H1 (cell line): ENCODE measurements around the gene VSIR. TPM values are rescaled to one million over a fixed set of nuclear protein-coding genes. Genes with fewer than 3 reads are reported as not detected.

Experiments
- CTCF ChIA-PET: fragments of 300-600 bp; sonication (Branson Sonifier 250); formaldehyde crosslinking; loops from one replicate; lab custom pipeline; 2021; ENCODE audit not compliant: partially characterized antibody; lab: Charles Lee
- POLR2A ChIA-PET: fragments of 300-600 bp; sonication (Branson Sonifier 250); formaldehyde crosslinking; loops from one replicate; lab custom pipeline; 2021; ENCODE audit warnings: inconsistent platforms; ENCODE audit not compliant: partially characterized antibody; lab: Charles Lee
- DNase-seq, 2 experiments: peaks; one replicate each; pipeline versions ENCODE4 v3.0.0 to v3.0.0-alpha.2; 2010 to 2022; ENCODE audit warnings: low spot score in 2 of 2, low read depth in 1 of 2, mixed read lengths in 1 of 2
- FAIRE-seq: peaks from 2 replicates; lab custom pipeline; 2011; peaks lifted over from hg19 to GRCh38; lab: Jason Lieb, UNC
- H2AFZ ChIP-seq: 2 replicates; pipeline ENCODE4 v1.8.1; 2012; ENCODE audit warnings: low read length, inconsistent platforms
- H2AK5ac ChIP-seq: 2 replicates; pipeline ENCODE4 v1.6.1; 2013; ENCODE audit warnings: low read depth, low read length
- H2BK120ac ChIP-seq: replicated peaks from 2 replicates; pipeline ENCODE3; 2013; ENCODE audit warnings: low read depth, low read length, inconsistent platforms
- H2BK12ac ChIP-seq: 2 replicates; pipeline ENCODE4 v1.6.1; 2013; ENCODE audit warnings: low read depth, low read length
- H2BK15ac ChIP-seq: 2 replicates; pipeline ENCODE4 v1.6.1; 2013; ENCODE audit warnings: low read length
- H2BK20ac ChIP-seq: 2 replicates; pipeline ENCODE4 v1.6.1; 2013; ENCODE audit warnings: low read length
- H2BK5ac ChIP-seq: 2 replicates; pipeline ENCODE4 v1.6.1; 2013; ENCODE audit warnings: low read depth, low read length
- H3K14ac ChIP-seq: 2 replicates; pipeline ENCODE4 v1.6.1; 2013; ENCODE audit warnings: inconsistent platforms; ENCODE audit not compliant: insufficient read length
- H3K18ac ChIP-seq: 2 replicates; pipeline ENCODE4 v1.6.1; 2013; ENCODE audit warnings: low read length; ENCODE audit errors: extremely low read depth
- H3K23ac ChIP-seq: 2 replicates; pipeline ENCODE4 v1.6.1; 2013; ENCODE audit warnings: inconsistent platforms; ENCODE audit not compliant: insufficient read length
- H3K23me2 ChIP-seq: 2 replicates; pipeline ENCODE4 v1.6.1; 2013; ENCODE audit warnings: low read depth, low read length
- H3K27ac ChIP-seq: 2 replicates; pipeline ENCODE4 v1.6.1; 2011; ENCODE audit warnings: low read depth, low read length, inconsistent platforms
- H3K27me3 ChIP-seq, 4 experiments: replicated peaks in 1 of 4; 1 replicate in 1 of 4; 2 replicates in 3 of 4; pipeline versions ENCODE4 v1.6.1 to v1.8.1; 2011 to 2013; ENCODE audit warnings: low read length in 3 of 4, mild to moderate bottlenecking in 3 of 4, inconsistent platforms in 2 of 4, mixed read lengths in 2 of 4, moderate library complexity in 1 of 4; ENCODE audit not compliant: control insufficient read depth in 3 of 4, insufficient read depth in 3 of 4; ENCODE audit errors: extremely low read depth in 1 of 4
- H3K36me3 ChIP-seq, 4 experiments: 2 replicates each; pipeline versions ENCODE4 v1.6.1 to v1.8.1; 2011 to 2013; ENCODE audit warnings: mild to moderate bottlenecking in 4 of 4, low read length in 3 of 4, moderate library complexity in 2 of 4, control low read depth in 1 of 4, inconsistent platforms in 1 of 4; ENCODE audit not compliant: insufficient read depth in 4 of 4, control insufficient read depth in 2 of 4
- H3K4ac ChIP-seq: replicated peaks from 2 replicates; pipeline ENCODE3; 2013; ENCODE audit warnings: low read length, low read depth, mixed read lengths, inconsistent platforms; ENCODE audit not compliant: insufficient read length
- H3K4me1 ChIP-seq, 4 experiments: replicated peaks in 1 of 4; 1 replicate in 1 of 4; 2 replicates in 3 of 4; pipeline versions ENCODE4 v1.6.1 to v1.8.1; 2011 to 2013; ENCODE audit warnings: low read length in 3 of 4, inconsistent platforms in 2 of 4, mixed read lengths in 1 of 4; ENCODE audit not compliant: insufficient read depth in 4 of 4, control insufficient read depth in 3 of 4
- H3K4me2 ChIP-seq, 2 experiments: 2 replicates each; pipeline versions ENCODE4 v1.6.1 to v1.8.1; 2011 to 2013; ENCODE audit warnings: low read depth in 2 of 2, low read length in 2 of 2, control low read depth in 1 of 2, inconsistent platforms in 1 of 2, mild to moderate bottlenecking in 1 of 2; ENCODE audit not compliant: insufficient read depth in 1 of 2
- H3K4me3 ChIP-seq, 4 experiments: fragments of 200-600, 300-600 bp in 1 of 4; sonication (generic), shearing (Covaris generic), sonication (Bioruptor Twin) in 1 of 4; 2 replicates each; pipeline versions ENCODE4 v1.5.1 to v1.8.1; 2011 to 2016; ENCODE audit warnings: low read length in 4 of 4, low read depth in 3 of 4, control low read depth in 2 of 4, inconsistent platforms in 2 of 4, mild to moderate bottlenecking in 2 of 4, mixed read lengths in 1 of 4, moderate library complexity in 1 of 4; ENCODE audit not compliant: insufficient read depth in 2 of 4; ENCODE audit errors: extremely low read depth in 1 of 4
- H3K56ac ChIP-seq: replicated peaks from 2 replicates; pipeline ENCODE3; 2013; ENCODE audit warnings: low read depth, mild to moderate bottlenecking, mixed read lengths, low read length, inconsistent platforms; ENCODE audit not compliant: insufficient read length
- H3K79me1 ChIP-seq: 2 replicates; pipeline ENCODE4 v1.6.1; 2013; ENCODE audit warnings: low read depth, low read length, control low read depth
- H3K79me2 ChIP-seq, 2 experiments: 2 replicates each; pipeline versions ENCODE4 v1.6.1 to v1.8.1; 2012 to 2013; ENCODE audit warnings: low read length in 2 of 2, mild to moderate bottlenecking in 2 of 2, inconsistent platforms in 1 of 2; ENCODE audit not compliant: insufficient read depth in 2 of 2, control insufficient read depth in 1 of 2
- H3K9ac ChIP-seq, 4 experiments: replicated peaks in 1 of 4; 1 replicate in 1 of 4; 2 replicates in 3 of 4; pipeline versions ENCODE4 v1.6.1 to v1.8.1; 2011 to 2013; ENCODE audit warnings: low read depth in 3 of 4, low read length in 3 of 4, control low read depth in 2 of 4, mild to moderate bottlenecking in 2 of 4, moderate library complexity in 2 of 4, inconsistent platforms in 1 of 4; ENCODE audit errors: extremely low read depth in 1 of 4
- H3K9me3 ChIP-seq, 2 experiments: 2 replicates each; pipeline versions ENCODE4 v1.6.1 to v1.8.1; 2012 to 2013; ENCODE audit warnings: mild to moderate bottlenecking in 2 of 2, moderate library complexity in 2 of 2, control low read depth in 1 of 2, inconsistent platforms in 1 of 2, low read depth in 1 of 2, low read length in 1 of 2, mixed read lengths in 1 of 2; ENCODE audit not compliant: insufficient read depth in 2 of 2
- H4K20me1 ChIP-seq, 2 experiments: replicated peaks in 1 of 2; 2 replicates each; pipeline versions ENCODE3 to v1.8.1; 2011 to 2013; ENCODE audit warnings: inconsistent platforms in 2 of 2, low read length in 2 of 2, mild to moderate bottlenecking in 1 of 2; ENCODE audit not compliant: insufficient read depth in 2 of 2, control insufficient read depth in 1 of 2
- H4K5ac ChIP-seq: 2 replicates; pipeline ENCODE4 v1.6.1; 2013; ENCODE audit warnings: low read length, low read depth, mixed read lengths, inconsistent platforms; ENCODE audit not compliant: insufficient read length
- H4K8ac ChIP-seq: 2 replicates; pipeline ENCODE4 v1.8.0; 2013; ENCODE audit warnings: mild to moderate bottlenecking, moderate library complexity, low read length, inconsistent platforms; ENCODE audit not compliant: insufficient read depth; ENCODE audit errors: extremely low read depth
- H4K91ac ChIP-seq: replicated peaks from 2 replicates; pipeline ENCODE3; 2013; ENCODE audit warnings: low read length, mixed read lengths, inconsistent platforms; ENCODE audit not compliant: insufficient read length
- KDM1A ChIP-seq: fragments of 200-600, 300-600 bp; sonication (generic); IDR thresholded peaks from 2 replicates; pipeline ENCODE4 v1.7.1; 2016; ENCODE audit warnings: mild to moderate bottlenecking, low read length, borderline replicate concordance
- SUZ12 ChIP-seq: fragments of 200-600 bp; sonication (generic); IDR thresholded peaks from 2 replicates; pipeline ENCODE4 v1.6.1; 2012; ENCODE audit warnings: mild to moderate bottlenecking, inconsistent platforms, low read length, moderate library complexity, mixed read lengths
- WGBS, 2 experiments: shearing (Covaris generic) in 1 of 2; methylation state at CpG; one replicate each; pipeline versions ENCODE4 v1.1.6 to v1.1.7; 2013 to 2015; ENCODE audit warnings: low lambda C conversion rate in 2 of 2, mixed read lengths in 2 of 2, inconsistent platforms in 1 of 2, low coverage in 1 of 2, missing lambda C conversion rate in 1 of 2; ENCODE audit not compliant: insufficient replicate concordance in 2 of 2, insufficient coverage in 1 of 2, insufficient read length in 1 of 2; ENCODE audit errors: extremely low coverage in 1 of 2, missing lambda C conversion rate in 1 of 2; 5-methylcytosine and 5-hydroxymethylcytosine counted together
- polyA plus RNA-seq, 7 experiments: library from polyadenylated mRNA; depleted of rRNA in 3 of 7; stranded (reverse) in 5 of 7; unstranded in 2 of 7; fragments of >200 nt in 5 of 7; fragments of 200-250 nt in 2 of 7; gene quantifications; 1 replicate in 5 of 7; 2 replicates in 1 of 7; 4 replicates in 1 of 7; pipeline versions ENCODE4 v1.2.1 to v1.2.3, GENCODE V29; 2011 to 2013; ENCODE audit warnings: missing spikeins in 2 of 7, mixed read lengths in 2 of 7
- total RNA-seq: library from RNA; stranded (reverse); fragmentation: NEBNext Ultra II Directional; extraction: Animal tissue kit (Norgen Biotek cat#: 25700); gene quantifications from 2 replicates; pipeline ENCODE4 v1.2.1, GENCODE V29; 2021

Gene VSIR
- total and polyA plus RNA-seq, 2 of the 8 experiments (the other 6 are each of a cell fraction or from before 2014, with no cell fraction given) = 0.33 TPM; not detected in 1

DNA sequence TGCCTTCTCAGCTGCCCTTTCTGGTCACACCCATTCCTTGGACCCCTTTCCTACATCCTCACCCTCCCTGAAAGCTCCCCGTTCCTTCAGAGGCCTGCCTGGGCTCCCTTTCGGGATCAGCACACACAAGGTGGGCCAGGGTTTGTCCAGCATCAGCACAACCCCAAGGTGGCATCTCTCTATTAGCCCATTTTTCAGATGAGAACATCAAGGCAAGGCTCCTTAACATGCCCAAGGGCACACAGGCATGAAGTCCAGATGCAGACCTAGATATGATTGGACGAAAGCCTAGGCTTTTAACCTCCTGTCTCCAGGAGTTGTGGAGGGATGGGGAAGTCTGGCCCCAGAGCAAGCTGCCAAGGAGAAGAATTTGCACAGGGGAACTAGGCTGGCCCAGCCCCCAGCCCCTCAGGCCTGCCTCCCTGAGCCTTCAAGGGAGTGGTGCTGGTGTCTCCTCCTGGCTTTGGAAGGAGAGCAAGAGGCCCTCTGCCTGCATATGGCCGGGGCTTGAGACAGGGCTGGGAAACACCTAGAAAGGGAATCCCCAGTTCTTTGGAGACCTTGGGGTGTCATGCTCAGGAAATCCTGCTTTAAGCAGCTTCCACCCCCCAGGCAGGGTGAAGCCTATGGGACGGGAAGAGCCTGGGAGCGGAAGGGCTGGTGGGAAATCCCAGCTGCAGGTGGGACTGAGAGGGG, 9.0 kb upstream of the VSIR start:
- no peak overlapping the region for H3K27ac ChIP-seq
- no peak overlapping the region for H4K8ac ChIP-seq
- no peak for DNase-seq
- H3K23ac ChIP-seq = no peak overlapping the region
- no peak overlapping the region for H2BK120ac ChIP-seq
- H4K20me1 ChIP-seq = no peaks in the 10 kb centered on the region
- no peak overlapping the region for H3K9ac ChIP-seq
- H4K5ac ChIP-seq = no peak overlapping the region
- no peak overlapping the region for H2BK12ac ChIP-seq
- CTCF ChIA-PET = interaction anchor here (0.8 to 2.7 kb wide), 21 partner anchors 9 to 538 kb away, joined by 3 to 28 read pairs (median 3); partner anchors contain the start of gene VSIR
- no peak overlapping the region for H3K56ac ChIP-seq
- H3K14ac ChIP-seq = no peak overlapping the region
- H3K4me3 ChIP-seq = no peak overlapping the region
- POLR2A ChIA-PET = no interaction called here
- H3K23me2 ChIP-seq = no peaks in the 10 kb centered on the region
- no peak overlapping the region for H2BK20ac ChIP-seq
- H3K4me1 ChIP-seq = peaks cover 0 to 6% (median 2%) of the 10 kb centered on the region in 4 experiments; a peak in 4 of 7 replicates
- 0 out of 4 replicates have a peak, but pooled peaks cover 0 to 2% of the 10 kb centered on the region in 2 experiments for H3K9me3 ChIP-seq
- no peak overlapping the region for H4K91ac ChIP-seq
- no peaks in the 10 kb centered on the region; the same call in 1 of the 2 replicates for H3K79me1 ChIP-seq
- H3K36me3 ChIP-seq = no peaks in the 10 kb centered on the region
- no peak overlapping the region for H2BK5ac ChIP-seq
- H3K79me2 ChIP-seq = no peaks in the 10 kb centered on the region
- H2AFZ ChIP-seq = peak overlapping the region; percentile 76; the same call in 1 of the 2 replicates
- 0 out of 2 replicates have a peak overlapping the region, but pooled peaks have one; percentile 2 for H3K18ac ChIP-seq
- H2BK15ac ChIP-seq = no peak overlapping the region
- 84% methylated on average over 6 of the region's 6 CpGs; no CpG with 5 or more reads in 1 of the 2 experiments for WGBS, 2 experiments
- no peaks in the 10 kb centered on the region for H3K27me3 ChIP-seq
- no peak for TF ChIP-seq SUZ12
- TF ChIP-seq KDM1A = peak; percentile 60; the same call in 1 of the 2 replicates
- TF ChIP-seq, all 59 proteins: peak for 1
- no peak for FAIRE-seq
- no peak overlapping the region for H2AK5ac ChIP-seq
- no peak overlapping the region for H3K4ac ChIP-seq
- no peak overlapping the region for H3K4me2 ChIP-seq
